ENCODE data around the gene GAL3ST2.

Gene GAL3ST2

DNA sequence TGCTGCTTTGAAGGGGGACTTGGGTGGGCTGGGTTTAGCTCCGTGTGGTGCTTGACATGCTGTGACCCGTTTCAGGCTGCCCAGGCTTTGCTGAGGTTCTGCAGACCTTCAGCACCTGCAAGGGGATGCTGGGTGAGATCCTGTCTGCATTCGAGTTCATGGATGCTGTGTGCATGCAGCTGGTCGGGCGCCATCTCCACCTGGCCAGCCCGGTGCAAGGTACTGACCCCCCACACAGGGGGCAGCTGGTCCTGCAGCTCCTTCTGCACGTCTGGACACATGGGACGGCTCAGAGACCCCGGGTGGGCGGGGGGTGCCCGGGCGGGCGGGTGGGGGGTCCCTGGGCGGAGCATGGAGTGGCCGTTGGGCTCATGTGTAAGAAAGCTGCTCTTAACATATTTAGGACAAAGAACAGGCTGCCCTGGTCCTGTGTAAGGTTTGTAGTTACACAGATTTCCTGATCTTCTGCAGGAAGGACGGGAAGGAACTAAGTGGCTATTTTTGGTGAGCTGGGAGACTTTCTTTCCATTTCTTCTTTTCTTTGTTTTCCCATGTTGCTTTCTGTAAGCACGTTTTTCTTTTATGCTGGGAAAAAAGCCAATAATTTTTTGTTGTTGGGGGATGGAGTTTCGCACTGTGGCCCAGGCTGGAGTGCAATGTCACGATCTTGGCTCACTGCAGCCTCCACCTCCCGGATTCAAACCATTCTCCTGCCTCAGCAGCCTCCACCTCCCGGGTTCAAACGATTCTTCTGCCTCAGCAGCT lies 26.4 kb upstream of the GAL3ST2 start:
- Mint-ChIP-seq H3K27me3 (ENCODE audit: low read depth, poor library complexity) (peaks cover 8% of the 10 kb centered on the region), H3K4me3 (no peak overlapping the region), H3K27ac (peak overlapping the region; percentile 79), H3K36me3 (ENCODE audit: low read depth) (peaks cover 65% of the 10 kb centered on the region), H3K4me1 (peaks cover 18% of the 10 kb centered on the region), H3K9me3 (peaks cover 16% of the 10 kb centered on the region)
- no peak for DNase-seq
- TF ChIP-seq CTCF (IDR thresholded peaks at IDR 0.05): no peak

- no peak overlapping the region for H3K27ac Mint-ChIP-seq
- peaks cover 12% of the 10 kb centered on the region for H3K4me1 Mint-ChIP-seq
- H3K9me3 Mint-ChIP-seq: peaks cover 7% of the 10 kb centered on the region
- no peak overlapping the region for H3K4me3 Mint-ChIP-seq
- no peak for DNase-seq
- peaks cover 5% of the 10 kb centered on the region for H3K27me3 Mint-ChIP-seq (ENCODE audit: low read depth, poor library complexity)
- no peak for TF ChIP-seq CTCF (IDR thresholded peaks at IDR 0.05)
- H3K36me3 Mint-ChIP-seq (ENCODE audit: low read depth): peaks cover 56% of the 10 kb centered on the region
These were observed 25.5 kb upstream of the GAL3ST2 start for GRCh38 chr2:241751152-241751551.

GRCh38 chr2:241751776-241752175 lies 24.8 kb upstream of the GAL3ST2 start:
- DNase-seq: no peak
- no peak overlapping the region for H3K4me3 Mint-ChIP-seq
- no peak for TF ChIP-seq CTCF (IDR thresholded peaks at IDR 0.05)
- peaks cover 8% of the 10 kb centered on the region for H3K27me3 Mint-ChIP-seq (ENCODE audit: low read depth, poor library complexity)
- peaks cover 4% of the 10 kb centered on the region for H3K9me3 Mint-ChIP-seq
- no peak overlapping the region for H3K27ac Mint-ChIP-seq
- H3K4me1 Mint-ChIP-seq: peaks cover 11% of the 10 kb centered on the region
- peaks cover 52% of the 10 kb centered on the region for H3K36me3 Mint-ChIP-seq (ENCODE audit: low read depth)

- Mint-ChIP-seq H3K9me3 (peaks cover under 1% of the 10 kb centered on the region), H3K4me1 (peaks cover 11% of the 10 kb centered on the region), H3K4me3 (no peak overlapping the region), H3K36me3 (ENCODE audit: low read depth) (peaks cover 48% of the 10 kb centered on the region), H3K27ac (no peak overlapping the region), H3K27me3 (ENCODE audit: low read depth, poor library complexity) (peaks cover 8% of the 10 kb centered on the region)
- DNase-seq: no peak
- no peak for TF ChIP-seq CTCF (IDR thresholded peaks at IDR 0.05)
These were observed 24.4 kb upstream of the GAL3ST2 start for GRCh38 chr2:241752253-241752652.

GRCh38 chr2:241752689-241753276 lies 23.8 kb upstream of the GAL3ST2 start:
- no peak overlapping the region for H3K4me3 Mint-ChIP-seq

More at GRCh38 chr2:241752689-241753276, 23.8 kb upstream of the GAL3ST2 start:
- H3K27ac Mint-ChIP-seq: no peak overlapping the region
- DNase-seq: no peak
- no peaks in the 10 kb centered on the region for H3K9me3 Mint-ChIP-seq
- peaks cover 8% of the 10 kb centered on the region for H3K27me3 Mint-ChIP-seq (ENCODE audit: low read depth, poor library complexity)
- H3K4me1 Mint-ChIP-seq: peaks cover 11% of the 10 kb centered on the region
- no peak for TF ChIP-seq CTCF (IDR thresholded peaks at IDR 0.05)
- H3K36me3 Mint-ChIP-seq (ENCODE audit: low read depth): peaks cover 44% of the 10 kb centered on the region
